Measurements from ENCODE around the gene CUBN.

Gene CUBN

DNA sequence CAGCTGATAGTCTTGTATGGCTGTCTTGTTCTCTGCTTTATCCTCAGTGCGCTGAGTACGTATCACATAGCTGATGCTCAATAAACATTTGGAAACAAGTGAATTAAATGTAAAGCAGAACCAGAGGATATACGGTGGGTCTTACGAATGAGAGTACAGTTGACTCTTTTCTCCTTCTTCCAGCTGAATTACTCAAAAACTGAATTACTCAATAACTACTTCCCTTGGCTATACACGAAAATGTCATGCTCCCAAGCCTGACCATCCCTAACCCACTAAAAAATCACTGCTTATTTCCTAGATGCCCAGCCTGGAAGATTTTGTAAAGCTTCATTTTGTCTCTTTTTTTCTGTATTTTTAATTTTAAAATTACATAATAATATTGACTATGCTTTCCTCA lies 309.2 kb downstream of the CUBN start:
- no peak for DNase-seq (ENCODE audit: low spot score)

DNA sequence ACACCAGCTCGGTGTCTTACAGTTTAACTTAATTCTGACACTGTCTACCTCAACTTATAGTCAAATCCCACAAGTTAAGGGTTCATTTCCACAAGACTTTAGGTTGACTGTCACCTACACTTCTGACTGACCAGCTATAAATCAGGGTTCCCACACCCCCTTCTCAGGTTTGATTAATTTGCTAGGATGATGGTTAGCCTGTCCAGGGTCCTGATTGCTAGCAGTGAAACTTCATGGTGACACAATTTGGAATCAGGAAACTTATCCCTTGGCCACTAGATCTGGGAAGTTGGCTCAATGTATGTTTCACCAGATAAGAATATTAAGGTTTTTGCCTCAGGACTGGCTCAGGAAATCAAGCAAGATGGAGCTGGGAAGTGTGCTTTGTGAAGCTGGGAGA lies 309.6 kb downstream of the CUBN start:
- DNase-seq (ENCODE audit: low spot score) = no peak

DNA sequence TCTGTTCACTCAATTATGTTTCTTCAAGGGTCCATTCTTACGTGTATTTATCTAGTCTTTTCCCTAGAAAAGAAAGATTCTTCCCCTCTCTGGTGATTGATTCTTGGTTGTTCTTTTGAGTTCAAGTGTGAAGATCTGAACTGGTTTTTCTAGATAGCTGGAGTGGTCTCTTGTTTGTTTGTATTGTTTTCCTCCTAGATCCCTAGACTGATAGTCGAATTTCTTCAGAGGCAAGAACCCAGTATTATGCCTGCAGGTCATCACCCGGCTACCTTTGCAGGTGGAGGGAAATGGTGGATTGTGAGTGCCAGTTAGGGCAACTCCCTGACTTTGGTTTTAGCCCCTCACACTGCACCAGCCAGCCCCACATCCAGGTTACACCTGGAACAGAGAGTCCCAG lies 310.2 kb downstream of the CUBN start:
- no peak for DNase-seq (ENCODE audit: low spot score)

DNA sequence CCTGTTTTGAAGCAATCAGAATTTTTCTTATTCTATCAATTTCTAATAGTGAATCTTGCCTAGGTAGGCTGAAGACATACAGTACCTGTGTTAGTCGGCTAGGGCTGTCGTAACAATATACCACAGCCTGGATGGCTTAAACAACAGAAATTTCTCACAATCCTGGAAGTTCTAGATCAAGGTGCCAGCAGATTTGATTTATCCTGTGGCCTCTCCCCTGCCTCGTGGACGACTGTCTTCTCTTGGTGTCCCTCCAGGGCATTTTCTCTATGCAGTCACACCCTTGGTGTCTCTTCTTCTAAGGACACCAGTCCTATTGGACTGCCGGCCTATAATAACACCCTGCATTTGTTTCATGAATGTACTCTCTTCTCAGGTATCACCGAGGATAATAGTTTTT lies 310.6 kb downstream of the CUBN start:
- no peak for DNase-seq (ENCODE audit: low spot score)

DNA sequence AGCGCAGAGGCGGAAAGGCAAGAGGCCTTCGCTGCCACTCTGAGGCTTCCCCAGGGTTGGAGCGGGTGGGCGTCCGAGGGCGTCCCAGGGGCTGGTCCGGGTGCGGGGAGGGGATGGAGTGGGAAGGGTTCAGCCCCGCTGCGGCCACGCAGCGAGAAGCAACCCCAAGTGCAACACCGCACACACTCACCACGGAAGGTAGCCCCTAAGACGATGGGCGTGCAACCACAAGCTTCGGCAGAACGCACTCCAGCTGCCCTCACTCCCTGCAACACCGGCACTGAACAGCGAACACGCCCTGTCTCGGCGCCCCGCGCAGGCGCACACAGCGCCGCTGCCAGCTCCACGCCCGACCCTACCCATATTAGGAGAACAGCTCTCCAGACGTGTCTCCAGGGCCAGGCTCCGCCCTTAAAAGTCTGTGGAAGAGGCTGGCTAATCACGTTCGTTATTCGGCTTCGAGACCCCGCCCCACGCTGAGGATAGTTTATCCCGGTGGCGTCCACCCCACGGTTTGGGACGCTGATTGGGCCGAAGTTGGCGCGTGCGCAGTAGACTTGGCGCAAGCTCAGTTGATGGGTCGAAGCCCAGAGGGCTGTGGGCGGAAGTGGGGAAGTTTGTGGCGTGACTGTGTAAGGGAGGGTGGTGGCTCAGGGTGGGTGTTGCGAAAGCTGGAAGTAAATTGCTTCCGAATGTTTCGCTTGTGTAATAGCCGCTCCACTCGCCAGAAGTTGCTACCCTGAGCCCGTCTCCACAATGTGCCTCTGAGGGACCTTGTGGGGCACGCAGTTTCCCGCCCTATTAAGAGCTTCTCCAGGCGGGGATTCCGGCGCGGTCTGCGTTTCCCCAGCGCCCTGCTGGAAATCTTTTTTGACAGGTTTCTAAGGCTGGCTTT lies 312.2 kb downstream of the CUBN start, which contains the start of gene RSU1:
TSS of gene RSU1 (minus strand) at position 300 of the 895 bp plus-strand sequence. CDS start 343 bp downstream, outside the sequence.
- peak; percentile 100 for DNase-seq (ENCODE audit: low spot score)

DNA sequence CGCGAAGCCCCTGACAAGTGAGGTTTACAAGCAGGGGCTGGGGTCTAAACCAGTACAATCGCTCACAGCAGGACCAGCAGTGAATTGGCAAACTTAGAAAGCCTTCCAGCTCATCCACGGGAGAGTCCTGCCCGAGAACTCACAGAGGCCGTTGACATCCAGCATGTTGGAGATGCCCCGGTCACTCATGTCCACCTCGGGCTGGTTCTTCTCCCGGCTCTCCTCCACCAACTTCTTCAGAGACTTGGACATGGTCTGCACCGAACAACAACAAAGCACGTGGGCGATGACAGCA lies 312.8 kb downstream of the CUBN start:
- no peak for DNase-seq (ENCODE audit: low spot score)

DNA sequence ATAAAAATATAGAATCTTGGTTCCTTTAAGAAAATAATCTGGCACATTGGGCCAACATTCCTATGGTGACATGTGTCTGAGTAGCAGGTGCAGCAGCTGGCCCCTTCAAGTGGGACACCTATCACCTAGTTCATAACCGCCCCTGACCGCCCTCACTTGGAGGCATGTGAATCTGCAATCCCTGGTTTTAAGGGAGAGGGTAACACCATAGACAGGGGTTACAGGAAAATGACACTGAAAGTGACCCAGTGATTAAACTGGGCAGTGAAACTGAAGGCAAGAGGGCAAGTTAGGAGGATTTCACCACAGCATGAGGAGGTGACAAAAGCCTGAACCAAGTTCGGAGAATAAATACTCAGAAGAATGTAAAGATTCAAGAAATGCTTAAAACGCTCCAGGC lies 313.4 kb downstream of the CUBN start:
- DNase-seq (ENCODE audit: low spot score) = no peak

DNA sequence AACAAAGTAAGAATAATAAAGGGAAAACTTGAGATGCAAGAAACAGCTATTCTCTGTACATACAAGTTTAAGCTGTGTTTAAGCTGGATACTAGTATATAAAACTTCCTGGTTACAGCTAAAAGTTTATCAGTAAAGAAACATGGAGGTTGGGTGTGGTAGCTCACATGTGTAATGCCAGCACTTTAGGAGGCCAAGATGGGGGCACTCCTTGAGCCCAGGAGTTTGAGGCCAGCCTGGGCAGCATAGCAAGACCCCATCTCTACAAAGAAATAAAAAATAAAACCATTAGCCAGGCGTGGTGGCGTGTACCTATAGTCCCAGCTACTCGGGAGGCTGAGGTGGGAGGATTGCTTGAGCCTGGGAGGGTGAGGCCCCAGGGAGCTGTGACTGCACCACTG lies 315.6 kb downstream of the CUBN start:
- DNase-seq (ENCODE audit: low spot score) = no peak

DNA sequence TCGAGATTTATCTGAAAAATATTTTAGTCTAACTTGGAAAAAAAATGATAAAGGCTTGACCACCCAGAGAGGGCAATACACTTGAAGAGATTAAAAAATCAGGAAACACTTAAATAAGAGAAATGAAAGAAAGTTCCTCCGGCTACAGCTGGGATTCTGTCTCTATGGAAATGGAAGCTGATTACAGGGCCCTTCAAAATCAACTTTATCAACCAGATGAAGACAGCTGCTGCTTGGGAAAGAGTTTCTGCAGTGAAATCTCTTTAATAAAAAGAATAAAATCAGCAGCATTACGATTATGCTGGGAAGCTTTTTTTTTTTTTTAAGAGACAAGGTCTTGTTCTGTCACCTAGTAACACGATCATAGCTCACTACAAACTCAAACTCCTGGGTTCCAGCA lies 316.9 kb downstream of the CUBN start:
- DNase-seq (ENCODE audit: low spot score) = no peak

DNA sequence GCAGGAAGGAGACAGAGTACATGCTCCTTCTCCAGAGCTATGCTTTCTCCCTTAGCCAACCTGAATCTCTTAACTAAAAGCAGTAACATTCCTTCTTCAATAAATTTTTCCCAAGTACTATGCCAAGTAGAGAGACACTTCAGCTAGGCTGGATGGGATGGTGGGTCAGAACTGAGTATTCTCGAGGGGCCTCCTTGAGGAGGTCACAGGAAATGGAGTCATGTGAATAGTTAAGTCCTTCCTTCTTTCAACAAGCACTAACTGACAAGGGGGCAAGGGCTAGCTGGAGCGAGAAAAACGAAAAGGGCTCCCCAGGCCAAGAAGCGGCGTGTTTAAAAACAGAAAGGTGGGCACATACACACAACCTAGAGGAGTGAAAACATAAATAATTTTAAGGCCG lies 317.8 kb downstream of the CUBN start:
- no peak for DNase-seq (ENCODE audit: low spot score)

DNA sequence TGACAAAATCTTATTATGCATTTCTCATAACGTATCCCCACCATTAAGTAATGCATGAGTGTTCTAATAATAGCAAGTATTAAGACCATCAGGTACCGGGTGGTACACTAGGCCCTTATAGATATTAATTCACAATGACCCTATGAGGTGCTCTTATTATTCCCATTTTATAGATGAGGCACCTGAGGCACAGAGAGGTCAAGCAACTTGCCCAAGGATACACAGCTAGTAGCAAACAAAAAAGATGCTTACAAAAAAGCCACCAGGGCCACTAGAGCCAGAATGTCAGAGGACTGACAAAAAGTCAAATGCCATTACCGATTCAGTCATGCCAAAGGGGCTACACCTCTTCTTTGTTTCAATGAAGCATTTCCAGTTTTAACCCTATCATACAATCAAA lies 318.3 kb downstream of the CUBN start:
- no peak for DNase-seq (ENCODE audit: low spot score)

DNA sequence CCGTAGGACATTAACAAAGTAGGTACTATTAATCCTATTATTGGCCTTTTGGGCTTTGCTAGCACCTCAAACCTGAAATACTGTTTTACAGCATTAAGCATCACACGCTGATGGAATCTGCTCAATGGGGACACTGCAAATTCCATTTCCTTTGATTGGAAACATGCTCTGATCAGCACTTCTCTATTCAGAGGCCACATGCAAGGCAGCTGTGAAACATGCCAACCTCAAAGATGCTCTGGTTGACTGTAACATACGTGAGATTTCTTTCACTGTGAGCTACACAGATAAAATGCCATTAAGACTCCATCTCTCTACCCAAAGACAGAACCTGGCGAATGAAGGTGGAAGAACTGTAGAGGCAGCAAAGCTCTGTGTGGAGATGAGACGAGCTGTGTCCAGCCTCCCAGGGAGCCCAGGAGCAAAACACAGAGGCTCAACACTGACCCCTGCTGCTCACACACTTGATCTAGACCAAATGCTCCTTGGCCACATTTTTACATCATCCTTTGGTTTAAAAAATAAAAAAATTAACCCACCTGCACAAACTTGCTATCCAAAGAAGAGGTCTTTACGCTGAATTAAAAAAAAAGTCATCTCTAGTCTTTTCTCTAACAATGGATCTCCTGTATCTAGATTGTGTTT lies 320.4 kb downstream of the CUBN start:
- DNase-seq (ENCODE audit: low spot score) = peak; percentile 59

DNA sequence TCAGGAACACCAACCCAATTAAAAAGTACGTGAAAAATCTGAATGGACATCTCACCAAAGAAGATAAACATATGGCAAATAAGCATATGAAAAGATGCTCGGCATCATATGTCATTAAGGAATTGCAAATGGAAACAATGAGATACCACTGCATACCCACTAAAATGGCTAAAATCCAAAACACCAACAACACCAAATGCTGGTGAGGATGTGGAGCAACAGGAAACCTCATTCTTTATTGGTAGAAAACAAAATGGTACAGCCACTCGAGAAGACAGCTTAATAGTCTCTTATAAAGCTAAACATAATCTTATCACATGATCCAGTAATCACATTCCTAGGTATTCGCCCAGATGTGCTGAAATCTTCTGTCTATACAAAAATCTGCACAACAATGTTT lies 325.5 kb downstream of the CUBN start:
- no peak for DNase-seq (ENCODE audit: low spot score)

DNA sequence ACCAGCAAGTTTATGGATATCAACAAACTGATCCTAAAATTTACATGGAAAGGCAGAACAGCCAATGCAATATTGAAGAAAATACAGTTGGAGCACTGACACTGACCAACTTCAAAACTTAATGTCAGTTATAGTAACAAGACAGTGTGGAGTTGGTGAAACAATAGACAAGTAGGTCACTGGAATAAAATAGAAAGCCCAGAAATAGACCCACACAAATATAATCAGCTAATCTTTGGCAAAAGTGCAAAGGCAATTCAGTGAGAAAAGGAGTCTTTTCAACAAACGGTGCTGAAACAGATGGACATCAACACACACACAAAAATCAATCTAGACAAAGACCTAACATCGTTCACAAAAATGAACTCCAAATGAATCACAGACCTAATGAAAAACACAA lies 326.1 kb downstream of the CUBN start:
- no peak for DNase-seq (ENCODE audit: low spot score)

DNA sequence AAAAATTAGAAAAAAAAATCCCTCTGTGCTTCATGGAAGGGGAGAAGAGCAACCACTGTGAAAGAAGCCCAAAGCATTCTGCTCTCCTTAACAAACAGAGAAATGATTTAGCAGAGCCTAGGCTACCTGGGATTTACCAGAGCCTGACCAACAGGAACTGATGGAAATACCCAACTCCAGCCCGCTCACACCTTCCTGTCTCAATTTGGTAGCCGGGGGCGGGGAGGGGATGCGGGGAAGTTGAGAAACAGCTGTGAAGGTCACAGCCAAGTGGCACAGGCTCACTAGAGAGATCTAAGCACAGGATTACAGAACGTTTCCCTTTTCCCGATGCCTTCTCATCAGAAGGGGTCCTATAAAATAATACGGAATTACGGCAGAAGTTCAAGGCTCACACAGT lies 330.0 kb downstream of the CUBN start:
- DNase-seq (ENCODE audit: low spot score) = no peak

DNA sequence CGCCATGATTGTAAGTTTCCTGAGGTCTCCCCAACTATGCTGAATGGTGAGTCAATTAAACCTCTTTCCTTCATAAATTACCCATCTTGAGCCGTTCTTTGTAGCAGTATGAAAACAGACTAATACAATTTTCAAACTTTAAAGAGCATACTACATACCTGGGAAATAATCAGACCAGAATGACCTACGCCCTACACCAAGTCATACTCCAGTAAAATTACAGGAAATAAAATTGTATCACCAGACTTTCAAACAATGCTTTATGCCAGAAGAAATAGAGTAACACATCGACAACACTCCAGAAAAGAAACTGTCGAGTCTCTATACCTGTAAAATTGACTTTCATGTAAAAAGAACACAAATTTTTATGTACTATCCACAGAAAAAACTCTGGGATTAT lies 331.0 kb downstream of the CUBN start:
- DNase-seq (ENCODE audit: low spot score) = no peak

DNA sequence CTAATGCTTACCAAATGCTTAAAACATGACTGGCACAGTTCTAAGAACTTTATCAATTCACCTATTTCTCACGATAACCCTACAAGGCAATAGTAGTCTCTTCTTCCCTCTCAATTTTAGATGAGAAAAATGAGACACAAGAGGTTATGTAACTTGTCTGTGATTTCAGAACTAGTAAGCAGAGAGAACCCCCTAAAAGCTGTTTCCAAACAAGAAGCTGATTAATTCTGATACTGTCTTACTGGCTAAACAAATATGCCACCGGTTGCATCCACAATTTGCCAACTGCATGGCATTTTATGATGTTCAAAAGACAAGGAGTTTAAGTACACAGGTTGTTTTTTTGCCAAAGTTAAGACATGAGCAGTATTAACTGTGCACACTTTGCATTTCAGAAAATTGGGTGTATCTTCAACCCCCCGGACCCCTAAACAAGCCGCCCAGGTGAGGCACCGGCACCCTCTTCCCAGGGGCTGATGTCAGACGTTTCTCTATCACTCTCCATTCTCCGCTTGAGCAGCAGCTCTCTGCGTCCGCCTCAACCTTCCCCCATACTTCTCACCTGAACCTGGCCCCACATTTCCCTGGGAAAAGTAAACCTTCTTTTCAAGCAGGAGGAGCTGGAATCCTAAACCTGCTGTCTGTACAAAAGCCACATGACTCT lies 334.1 kb downstream of the CUBN start:
- DNase-seq (ENCODE audit: low spot score) = no peak

DNA sequence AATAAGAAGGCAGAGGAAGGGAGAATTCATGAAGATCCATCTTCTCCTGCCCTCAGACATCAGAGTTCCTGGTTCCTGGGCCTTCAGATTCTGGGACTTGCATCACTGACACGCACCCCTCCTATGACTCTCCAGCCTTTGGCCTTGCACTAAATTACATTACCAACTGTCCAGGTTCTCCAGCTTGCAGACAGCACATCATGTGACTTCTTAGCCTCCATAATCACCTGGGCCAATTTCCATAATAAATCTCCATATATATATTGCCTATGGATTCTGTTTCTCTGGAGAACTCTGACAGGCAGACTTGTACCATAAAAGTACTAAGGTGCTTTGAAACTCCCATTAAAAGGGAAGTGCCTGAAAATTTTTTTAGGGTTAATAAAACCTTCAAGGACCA lies 335.6 kb downstream of the CUBN start:
- DNase-seq (ENCODE audit: low spot score) = no peak

DNA sequence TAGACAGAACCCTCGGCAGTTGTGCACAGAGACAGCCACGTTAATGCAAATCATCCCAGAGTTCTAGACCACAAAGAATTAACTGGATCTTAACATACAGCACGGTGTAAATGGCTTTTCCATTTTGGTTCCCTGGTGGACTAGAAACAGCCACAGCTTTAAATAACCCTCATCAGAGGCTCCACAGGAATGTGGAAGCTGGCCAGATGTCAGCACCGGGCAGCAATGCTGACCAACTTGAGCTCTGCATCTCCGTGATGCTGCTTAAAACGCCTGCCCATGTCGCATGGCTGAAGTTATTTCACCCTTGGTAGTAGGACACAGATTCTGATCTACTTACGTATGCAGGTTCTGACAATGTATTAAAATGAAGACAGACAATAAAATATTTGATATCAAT lies 336.9 kb downstream of the CUBN start:
- DNase-seq (ENCODE audit: low spot score) = no peak

DNA sequence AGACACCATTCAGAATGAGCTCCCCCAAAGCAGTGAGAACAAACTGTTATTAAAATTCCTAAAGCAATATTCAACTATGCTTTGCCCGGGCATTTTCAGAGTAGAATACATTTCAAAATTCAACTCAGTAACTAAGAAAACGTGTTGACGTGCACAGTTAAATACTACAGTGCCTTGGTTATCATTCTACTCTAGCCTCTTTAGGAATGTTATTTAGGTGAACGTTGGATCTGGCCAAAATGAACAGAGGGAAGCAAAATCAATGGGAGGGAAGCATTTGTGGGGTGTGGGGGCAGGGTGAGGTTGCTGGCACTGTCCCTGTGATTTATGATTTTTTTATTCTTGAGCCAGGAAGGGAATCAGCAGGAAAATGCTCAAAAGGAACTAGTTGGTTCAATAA lies 339.8 kb downstream of the CUBN start:
- DNase-seq (ENCODE audit: low spot score) = no peak

DNA sequence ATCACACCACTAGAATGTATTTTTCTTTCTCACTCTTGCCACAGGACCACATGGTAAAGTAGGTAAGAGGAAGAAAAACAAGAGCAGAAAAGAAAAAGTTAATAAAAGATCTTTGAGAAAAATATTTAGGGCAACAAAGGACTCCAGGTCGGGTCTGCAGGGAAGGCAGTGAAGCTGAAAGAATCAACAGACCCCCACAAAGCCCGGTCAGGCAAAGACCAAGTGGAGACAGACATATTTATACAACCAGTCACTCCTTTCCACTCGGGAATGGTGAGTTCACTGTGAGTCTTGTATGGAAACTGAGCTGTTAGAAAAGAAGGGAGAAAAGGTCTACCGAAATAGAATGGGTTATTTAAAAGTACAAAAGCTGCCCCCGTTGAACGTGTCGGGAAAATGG lies 340.4 kb downstream of the CUBN start:
- DNase-seq (ENCODE audit: low spot score) = no peak

DNA sequence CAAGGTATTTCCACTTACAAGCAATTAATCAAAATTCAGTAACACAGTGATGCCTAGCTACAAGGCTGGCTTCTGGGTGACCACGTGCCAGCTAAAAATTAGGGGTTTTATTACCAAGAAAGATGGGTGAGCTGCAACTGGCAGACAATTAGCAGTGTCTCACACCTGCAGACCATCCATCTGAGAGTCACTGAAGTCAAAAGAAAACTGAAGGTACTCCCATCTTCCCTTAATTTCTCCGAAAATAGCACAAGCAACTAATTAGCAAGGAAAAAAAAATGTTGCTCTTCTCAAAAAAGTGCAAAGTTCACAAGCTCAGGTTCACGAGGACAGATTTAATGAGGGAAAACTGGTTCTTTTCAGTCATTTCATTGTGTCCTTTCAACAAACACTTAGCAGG lies 340.8 kb downstream of the CUBN start:
- no peak for DNase-seq (ENCODE audit: low spot score)

DNA sequence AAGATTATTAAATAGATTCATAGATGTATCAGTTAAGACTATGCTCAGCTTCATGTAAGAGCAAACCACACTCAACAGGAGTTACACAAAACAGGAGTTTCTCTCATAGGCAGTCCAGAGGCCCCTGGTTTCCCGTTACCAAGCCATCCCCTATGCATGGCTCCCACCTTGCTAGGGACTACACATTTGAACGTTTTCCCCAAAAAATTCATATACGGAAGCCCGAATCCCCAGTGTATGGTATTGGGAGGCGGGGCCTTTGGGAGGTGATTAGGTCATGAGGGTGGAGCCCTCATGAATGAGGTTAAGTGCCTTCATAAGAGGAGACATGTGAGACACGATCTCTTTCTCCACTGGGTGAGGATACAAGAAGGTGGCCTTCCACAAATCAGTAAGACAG lies 341.5 kb downstream of the CUBN start:
- DNase-seq (ENCODE audit: low spot score) = peak; percentile 24

Data from CD4-positive, alpha-beta T cell treated with Interleukin-2 at 100 ng/mL for 4 hours (primary cell).